PC-9 (cell line): ENCODE measurements around the gene CD6. TPM values are rescaled to one million over a fixed set of nuclear protein-coding genes. Genes with fewer than 3 reads are reported as not detected.

Experiments
- BruUV-seq: library from RNA; stranded (reverse); fragments of 400-500 nt; replicated peaks from 2 replicates; lab custom pipeline; 2021; lab: Mats Ljungman, UMichigan
- CTCF ChIA-PET: fragments of 300-600 bp; sonication (Branson Sonifier 250); formaldehyde crosslinking; loops from one replicate; lab custom pipeline; 2022; ENCODE audit warnings: antibody characterized with exemption; lab: Charles Lee
- POLR2A ChIA-PET: fragments of 300-600 bp; sonication (Branson Sonifier 250); formaldehyde crosslinking; loops from one replicate; lab custom pipeline; 2022; ENCODE audit warnings: antibody characterized with exemption; ENCODE audit not compliant: unreplicated experiment; lab: Charles Lee
- DNase-seq, 2 experiments: peaks; one replicate each; pipeline versions ENCODE4 v3.0.0 to v3.0.0-alpha.2; 2015 to 2022; ENCODE audit warnings: mixed read lengths in 1 of 2
- H2AFZ ChIP-seq: fragments of 200-600 bp; sonication (generic); 2 replicates; pipeline ENCODE4 v1.8.1; 2017; ENCODE audit warnings: antibody characterized with exemption
- H3F3A ChIP-seq: fragments of 200-600 bp; sonication (generic); 2 replicates; pipeline ENCODE4 v1.8.1; 2017; ENCODE audit warnings: antibody characterized with exemption, mild to moderate bottlenecking, low read depth; ENCODE audit not compliant: insufficient read depth
- H3K27ac ChIP-seq: fragments of 200-600 bp; sonication (generic); 2 replicates; pipeline ENCODE4 v1.6.1; 2016; ENCODE audit warnings: mixed run types
- H3K27me3 ChIP-seq: fragments of 200-600 bp; sonication (generic); 2 replicates; pipeline ENCODE4 v1.6.1; 2016; ENCODE audit warnings: low read depth, mixed run types; ENCODE audit not compliant: insufficient read depth
- H3K36me3 ChIP-seq: fragments of 200-600 bp; sonication (generic); 2 replicates; pipeline ENCODE4 v1.6.1; 2016; ENCODE audit warnings: low read depth, mixed run types
- H3K4me1 ChIP-seq: fragments of 200-600 bp; sonication (generic); replicated peaks from 2 replicates; pipeline ENCODE4 v1.6.1; 2016; ENCODE audit warnings: mixed run types; ENCODE audit not compliant: insufficient read depth
- H3K4me2 ChIP-seq: fragments of 200-600 bp; sonication (generic); 2 replicates; pipeline ENCODE4 v1.6.1; 2017; ENCODE audit warnings: mixed run types
- H3K4me3 ChIP-seq: fragments of 200-600 bp; sonication (generic); 2 replicates; pipeline ENCODE4 v1.6.1; 2016; ENCODE audit warnings: mixed run types
- H3K79me2 ChIP-seq: fragments of 200-600 bp; sonication (generic); 2 replicates; pipeline ENCODE4 v1.6.1; 2017; ENCODE audit warnings: low read depth, mixed run types
- H3K9me2 ChIP-seq: fragments of 200-600 bp; sonication (generic); 2 replicates; pipeline ENCODE4 v1.8.1; 2017; ENCODE audit warnings: mild to moderate bottlenecking; ENCODE audit not compliant: insufficient read depth
- H3K9me3 ChIP-seq: fragments of 200-600 bp; sonication (generic); 2 replicates; pipeline ENCODE4 v1.8.1; 2016; ENCODE audit warnings: low read depth; ENCODE audit not compliant: insufficient read depth
- H4K20me1 ChIP-seq: fragments of 200-600 bp; sonication (generic); 2 replicates; pipeline ENCODE4 v1.8.1; 2017; ENCODE audit not compliant: insufficient read depth
- CTCF ChIP-seq: fragments of 200-600 bp; sonication (generic); conservative IDR thresholded peaks from 2 replicates; pipeline ENCODE4 v1.6.1; 2017; ENCODE audit warnings: mixed run types, antibody characterized with exemption, mild to moderate bottlenecking, moderate library complexity
- EZH2 ChIP-seq: fragments of 200-600 bp; sonication (generic); IDR thresholded peaks from 2 replicates; pipeline ENCODE4 v1.8.0; 2017; ENCODE audit warnings: antibody characterized with exemption, low read depth
- intact Hi-C: fragments of 100-400 bp; cut with micrococcal nuclease; formaldehyde crosslinking; loops from one replicate; pipeline ENCODE4 v1.10.0; 2022; ENCODE audit not compliant: unreplicated experiment
- total RNA-seq: library from RNA; stranded (reverse); gene quantifications from 2 replicates; pipeline ENCODE4 v1.2.3, GENCODE V29; 2021

Gene CD6
- total RNA-seq, 1 experiment from 2014 or later: 0.74 TPM

GRCh38 chr11:60927061-60927592 is 44.4 kb upstream of the CD6 start:
- Histone ChIP-seq H4K20me1 (no peaks in the 10 kb centered on the region), H2AFZ (no peak overlapping the region), H3K9me3 (no peaks in the 10 kb centered on the region), H3K36me3 (no peaks in the 10 kb centered on the region), H3K4me2 (no peak overlapping the region), H3K9me2 (no peaks in the 10 kb centered on the region), H3K4me1 (peaks cover 13% of the 10 kb centered on the region), H3F3A (peaks cover 12% of the 10 kb centered on the region; the same call in 1 of the 2 replicates), H3K4me3 (no peak overlapping the region), H3K79me2 (no peaks in the 10 kb centered on the region), H3K27me3 (no peaks in the 10 kb centered on the region), H3K27ac (no peak overlapping the region)
- no peak for DNase-seq
- intact Hi-C loops: loop anchor here (10.0 kb wide), 1 partner anchor 938 kb away; no protein-coding TSS in a partner anchor
- ChIA-PET POLR2A (interaction anchor here (0.6 kb wide), 1 partner anchor 69 kb away, joined by 7 read pairs; no protein-coding TSS in a partner anchor), CTCF (interaction anchor here (0.6 kb wide), 1 partner anchor 13 kb away, joined by 3 read pairs; the partner anchor contains the start of gene TMEM109)
- no peak for TF ChIP-seq EZH2
- TF ChIP-seq CTCF: no peak
- no TSS peak for BruUV-seq

GRCh38 chr11:60927600-60927999 is 43.9 kb upstream of the CD6 start:
- intact Hi-C loops: loop anchor here (10.0 kb wide), 1 partner anchor 937 kb away; no protein-coding TSS in a partner anchor
- Histone ChIP-seq H4K20me1 (no peaks in the 10 kb centered on the region), H3K9me3 (no peaks in the 10 kb centered on the region), H3K4me1 (peaks cover 13% of the 10 kb centered on the region), H2AFZ (no peak overlapping the region), H3K4me3 (no peak overlapping the region), H3K4me2 (no peak overlapping the region), H3K27ac (no peak overlapping the region), H3K27me3 (no peaks in the 10 kb centered on the region), H3K9me2 (no peaks in the 10 kb centered on the region), H3K79me2 (no peaks in the 10 kb centered on the region), H3K36me3 (no peaks in the 10 kb centered on the region), H3F3A (peaks cover 12% of the 10 kb centered on the region; the same call in 1 of the 2 replicates)
- ChIA-PET CTCF (no interaction called here), POLR2A (no interaction called here)
- TF ChIP-seq CTCF: no peak
- TF ChIP-seq EZH2: no peak
- BruUV-seq: no TSS peak
- DNase-seq: no peak

- no peaks in the 10 kb centered on the region for H3K36me3 ChIP-seq
- intact Hi-C loops: loop anchor here (10.0 kb wide), 1 partner anchor 936 kb away; no protein-coding TSS in a partner anchor
- POLR2A ChIA-PET: no interaction called here
Measured at GRCh38 chr11:60928563-60929001, 42.9 kb upstream of the CD6 start.

More at GRCh38 chr11:60928563-60929001, 42.9 kb upstream of the CD6 start:
- no peaks in the 10 kb centered on the region for H3K79me2 ChIP-seq
- H2AFZ ChIP-seq: no peak overlapping the region
- H3K9me3 ChIP-seq: no peaks in the 10 kb centered on the region
- H3K27me3 ChIP-seq: no peaks in the 10 kb centered on the region
- H3K9me2 ChIP-seq: no peaks in the 10 kb centered on the region
- peaks cover 8% of the 10 kb centered on the region; the same call in 1 of the 2 replicates for H3F3A ChIP-seq
- CTCF ChIA-PET: no interaction called here
- H4K20me1 ChIP-seq: no peaks in the 10 kb centered on the region
- no TSS peak for BruUV-seq
- no peak overlapping the region for H3K4me3 ChIP-seq
- peaks cover 11% of the 10 kb centered on the region for H3K4me1 ChIP-seq
- no peak overlapping the region for H3K4me2 ChIP-seq
- no peak for DNase-seq
- TF ChIP-seq EZH2: no peak
- no peak for TF ChIP-seq CTCF
- H3K27ac ChIP-seq: no peak overlapping the region
